GM21619 (cell line): ENCODE results near the gene DPY19L1.
"Not testable (repeated sequence)": the region's sequence is repeated elsewhere in the genome, so short reads cannot be mapped to it uniquely, and the experiment has no call there.

ENCODE experiments used
- ATAC-seq: cut with Tn5 transposase; IDR thresholded peaks from one replicate; pipeline ENCODE4 v1.9.1; 2021; ENCODE audit not compliant: unreplicated experiment

Gene DPY19L1

GRCh38 chr7:35037211-35037525, at the start of gene DPY19L1:
TSS of gene DPY19L1 (minus strand) at chr7:35037485. CDS start at chr7:35037394, 91 bp downstream.
- peak; percentile 17 for ATAC-seq

- not testable (repeated sequence) for ATAC-seq
Observed at GRCh38 chr7:35079517-35079916, 42.2 kb upstream of the DPY19L1 start.

- not testable (repeated sequence) for ATAC-seq
Observed at GRCh38 chr7:35074008-35074407, 36.7 kb upstream of the DPY19L1 start.

GRCh38 chr7:35072950-35073827, 35.9 kb upstream of the DPY19L1 start:
- ATAC-seq: peak; percentile 64

GRCh38 chr7:35069084-35069483, 31.8 kb upstream of the DPY19L1 start:
- ATAC-seq: not testable (repeated sequence)

GRCh38 chr7:35065382-35065781, 28.1 kb upstream of the DPY19L1 start:
- ATAC-seq: not testable (repeated sequence)

- ATAC-seq: not testable (repeated sequence)
Observed at GRCh38 chr7:35058571-35058970, 21.3 kb upstream of the DPY19L1 start.

GRCh38 chr7:35057505-35058451, 20.5 kb upstream of the DPY19L1 start:
- not testable (repeated sequence) for ATAC-seq

GRCh38 chr7:35055733-35056132, 18.4 kb upstream of the DPY19L1 start:
- not testable (repeated sequence) for ATAC-seq

- ATAC-seq: not testable (repeated sequence)
Observed at GRCh38 chr7:35053488-35054175, 16.3 kb upstream of the DPY19L1 start.

- ATAC-seq: not testable (repeated sequence)
Observed at GRCh38 chr7:35048390-35048789, 11.1 kb upstream of the DPY19L1 start.

GRCh38 chr7:35047912-35048305, 10.6 kb upstream of the DPY19L1 start:
- not testable (repeated sequence) for ATAC-seq

GRCh38 chr7:35047263-35047911, 10.1 kb upstream of the DPY19L1 start:
- not testable (repeated sequence) for ATAC-seq

- ATAC-seq: not testable (repeated sequence)
Observed at GRCh38 chr7:35043301-35043700, 6.0 kb upstream of the DPY19L1 start.

- ATAC-seq: no peak
Observed at GRCh38 chr7:35040906-35041305, 3.6 kb upstream of the DPY19L1 start.

- ATAC-seq: no peak
Observed at GRCh38 chr7:35039343-35039742, 2.1 kb upstream of the DPY19L1 start.

- no peak for ATAC-seq
Observed at GRCh38 chr7:35038354-35038753, 1.1 kb upstream of the DPY19L1 start.

- peak; percentile 76 for ATAC-seq
Observed at GRCh38 chr7:35037526-35038341, 449 bp upstream of the DPY19L1 start.

- peak; percentile 9 for ATAC-seq
Observed at GRCh38 chr7:35036361-35037171, 719 bp downstream of the DPY19L1 start.
